ENCODE data around the gene CREB5. TPM values are rescaled to one million over a fixed set of nuclear protein-coding genes. Genes with fewer than 3 reads are reported as not detected.

Gene CREB5
- total and polyA plus RNA-seq, 2 of the 13 experiments (the other 11 are each of a cell fraction or from before 2014, with no cell fraction given): 0.38 to 0.71 TPM

DNA sequence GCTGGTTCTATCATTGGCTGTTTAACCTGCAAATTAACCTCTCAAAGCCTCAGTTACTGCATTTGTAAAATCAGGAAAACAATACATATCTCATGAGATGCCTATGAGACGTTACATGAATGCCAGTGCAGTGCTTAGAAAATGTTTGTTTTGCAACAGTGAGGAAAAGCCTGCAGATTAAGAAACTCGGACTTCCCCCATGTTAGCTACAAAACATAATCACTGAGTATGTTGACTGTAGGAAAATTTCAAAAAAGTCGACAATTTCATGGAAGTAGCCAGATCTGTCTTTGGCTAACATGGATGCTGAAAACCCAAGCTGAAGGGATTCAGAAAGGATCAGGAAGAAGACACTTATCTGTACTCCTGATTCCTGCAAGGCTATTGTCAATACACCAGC lies 424.4 kb downstream of the CREB5 start:
- POLR2A ChIA-PET: no interaction called here
- no peak for FAIRE-seq

More for the DNA sequence above, 424.4 kb downstream of the CREB5 start:
- Histone ChIP-seq H2AFZ (ENCODE audit: low read length) (no peak overlapping the region), H3K4me1 (ENCODE audit: insufficient read depth, low read length) (no peaks in the 10 kb centered on the region), H3K79me2 (ENCODE audit: insufficient read depth, low read length) (no peaks in the 10 kb centered on the region), H3K27ac (ENCODE audit: extremely low read length, insufficient read depth, low read length) (no peak overlapping the region), H4K20me1 (ENCODE audit: insufficient read depth, low read length) (no peaks in the 10 kb centered on the region), H3K9me3 (ENCODE audit: low read length) (no peaks in the 10 kb centered on the region), H3K4me3 (replicated peaks in 1 of 3; ENCODE audit: insufficient read depth in 1 of 3, low read depth in 2 of 3, low read length in 3 of 3) (no peak overlapping the region), H3K36me3 (replicated peaks in 1 of 2; ENCODE audit: control insufficient read depth in 1 of 2, insufficient read depth in 2 of 2, low read length in 2 of 2) (no peaks in the 10 kb centered on the region), H3K9ac (ENCODE audit: insufficient read depth, low read depth, low read length) (no peak overlapping the region), H3K4me2 (ENCODE audit: low read depth, low read length) (no peak overlapping the region), H3K27me3 (ENCODE audit: control insufficient read depth in 1 of 2, insufficient read depth in 2 of 2, low read length in 2 of 2) (no peaks in the 10 kb centered on the region; a peak in 1 of 5 replicates)
- in situ Hi-C loops (cut with HindIII; ENCODE audit: extremely low pct_ligation_motif_present, low pct_unique_long_range_greater_than_20kb) (no loop called here), intact Hi-C loops (cut with micrococcal nuclease; ENCODE audit: unreplicated experiment) (no loop called here)
- CTCF ChIA-PET (ENCODE audit: low intra/inter-chr PET ratio, low total read pairs): no interaction called here
- BruUV-seq (replicated peaks): no TSS peak
- ATAC-seq (no peak), DNase-seq (ENCODE audit: low spot score) (no peak)
- TF ChIP-seq ZNF788 (CRISPR knock-in tag; IDR thresholded peaks at IDR 0.05; ENCODE audit: borderline replicate concordance): no peak
- no peak for TF ChIP-seq ELF1 (CRISPR knock-in tag; IDR thresholded peaks at IDR 0.05)
- TF ChIP-seq PHF5A (CRISPR knock-in tag; IDR thresholded peaks at IDR 0.05; ENCODE audit: low read depth, unreplicated experiment): no peak
- TF ChIP-seq ZNF780A (CRISPR knock-in tag; IDR thresholded peaks at IDR 0.05): no peak
- TF ChIP-seq, protein P1, sequence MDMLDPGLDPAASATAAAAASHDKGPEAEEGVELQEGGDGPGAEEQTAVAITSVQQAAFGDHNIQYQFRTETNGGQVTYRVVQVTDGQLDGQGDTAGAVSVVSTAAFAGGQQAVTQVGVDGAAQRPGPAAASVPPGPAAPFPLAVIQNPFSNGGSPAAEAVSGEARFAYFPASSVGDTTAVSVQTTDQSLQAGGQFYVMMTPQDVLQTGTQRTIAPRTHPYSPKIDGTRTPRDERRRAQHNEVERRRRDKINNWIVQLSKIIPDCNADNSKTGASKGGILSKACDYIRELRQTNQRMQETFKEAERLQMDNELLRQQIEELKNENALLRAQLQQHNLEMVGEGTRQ (IDR thresholded peaks at IDR 0.05; ENCODE audit: low read depth, low read length): no peak
- TF ChIP-seq, protein P1 (CRISPR knock-in tag; IDR thresholded peaks at IDR 0.05; ENCODE audit: borderline replicate concordance): no peak
- no peak for TF ChIP-seq ETV5 (CRISPR knock-in tag; IDR thresholded peaks at IDR 0.05; ENCODE audit: borderline replicate concordance)
- TF ChIP-seq, protein P2, sequence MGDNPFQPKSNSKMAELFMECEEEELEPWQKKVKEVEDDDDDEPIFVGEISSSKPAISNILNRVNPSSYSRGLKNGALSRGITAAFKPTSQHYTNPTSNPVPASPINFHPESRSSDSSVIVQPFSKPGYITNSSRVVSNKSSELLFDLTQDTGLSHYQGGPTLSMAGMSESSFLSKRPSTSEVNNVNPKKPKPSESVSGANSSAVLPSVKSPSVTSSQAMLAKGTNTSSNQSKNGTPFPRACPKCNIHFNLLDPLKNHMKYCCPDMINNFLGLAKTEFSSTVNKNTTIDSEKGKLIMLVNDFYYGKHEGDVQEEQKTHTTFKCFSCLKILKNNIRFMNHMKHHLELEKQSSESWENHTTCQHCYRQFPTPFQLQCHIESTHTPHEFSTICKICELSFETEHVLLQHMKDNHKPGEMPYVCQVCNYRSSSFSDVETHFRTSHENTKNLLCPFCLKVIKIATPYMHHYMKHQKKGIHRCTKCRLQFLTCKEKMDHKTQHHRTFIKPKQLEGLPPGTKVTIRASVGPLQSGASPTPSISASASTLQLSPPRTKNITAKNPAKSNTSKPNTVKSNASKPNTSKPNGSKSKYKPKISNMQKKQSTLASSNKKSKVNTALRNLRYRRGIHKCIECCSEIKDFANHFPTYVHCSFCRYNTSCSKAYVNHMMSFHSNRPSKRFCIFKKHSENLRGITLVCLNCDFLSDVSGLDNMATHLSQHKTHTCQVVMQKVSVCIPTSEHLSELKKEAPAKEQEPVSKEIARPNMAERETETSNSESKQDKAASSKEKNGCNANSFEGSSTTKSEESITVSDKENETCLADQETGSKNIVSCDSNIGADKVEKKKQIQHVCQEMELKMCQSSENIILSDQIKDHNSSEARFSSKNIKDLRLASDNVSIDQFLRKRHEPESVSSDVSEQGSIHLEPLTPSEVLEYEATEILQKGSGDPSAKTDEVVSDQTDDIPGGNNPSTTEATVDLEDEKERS (CRISPR knock-in tag; IDR thresholded peaks at IDR 0.05): no peak
- no peak for TF ChIP-seq ZNF761 (CRISPR knock-in tag; conservative IDR thresholded peaks at IDR 0.05)
- no peak for TF ChIP-seq KDM2A (CRISPR knock-in tag; IDR thresholded peaks at IDR 0.05; ENCODE audit: borderline replicate concordance, low read depth)
- no peak for TF ChIP-seq ZNF746 (CRISPR knock-in tag; IDR thresholded peaks at IDR 0.05)
- no peak for TF ChIP-seq DPF2 (CRISPR knock-in tag; IDR thresholded peaks at IDR 0.05; ENCODE audit: borderline replicate concordance, low read depth)
- TF ChIP-seq ZBTB3 (CRISPR knock-in tag; IDR thresholded peaks at IDR 0.05; ENCODE audit: borderline replicate concordance, low read depth): no peak
- 0% methylated on average over 3 of the region's 3 CpGs for WGBS (ENCODE audit: low lambda C conversion rate)
